HepG2 (cell line): ENCODE results near the gene TRIM67. TPM values are rescaled to one million over a fixed set of nuclear protein-coding genes. Genes with fewer than 3 reads are reported as not detected.

ENCODE experiments used
- ATAC-seq: fragments of 200-7000 bp; cut with Tn5 transposase; 3 replicates; pipeline ENCODE4 v1.9.1; 2020; ENCODE audit warnings: mild to moderate bottlenecking, moderate library complexity
- BruUV-seq: library from RNA; stranded (reverse); fragments of 400-500 nt; replicated peaks from 2 replicates; lab custom pipeline; 2021; lab: Mats Ljungman, UMichigan
- CTCF ChIA-PET: fragments of 300-600 bp; formaldehyde crosslinking; extraction: SDS; loops from one replicate; lab custom pipeline; 2021; ENCODE audit warnings: low total read pairs, inconsistent platforms, low intra/inter-chr PET ratio; lab: Yijun Ruan, JAX
- POLR2A ChIA-PET: fragments of 350-600 bp; sonication (Branson Sonifier 250); formaldehyde crosslinking; loops from one replicate; lab custom pipeline; 2020; ENCODE audit warnings: antibody characterized with exemption, inconsistent platforms; lab: Yijun Ruan, JAX
- DNase-seq: peaks from one replicate; pipeline ENCODE4 v3.0.0-alpha.2; 2015; ENCODE audit warnings: low spot score
- FAIRE-seq: peaks from 3 replicates; lab custom pipeline; 2011; peaks lifted over from hg19 to GRCh38; lab: Jason Lieb, UNC
- H2AFZ ChIP-seq: one replicate; pipeline ENCODE4 v1.6.1; 2011; ENCODE audit warnings: low read length, inconsistent platforms
- H3K27ac ChIP-seq: fragments of 300-600 bp; 3 replicates; pipeline ENCODE4 v1.8.0; 2011; ENCODE audit warnings: mixed run types, mild to moderate bottlenecking, mixed read lengths, low read length, inconsistent platforms; ENCODE audit not compliant: insufficient read depth; ENCODE audit errors: extremely low read length
- H3K27me3 ChIP-seq, 2 experiments: fragments of 200-600 bp in 1 of 2; 2 replicates in 1 of 2; 3 replicates in 1 of 2; pipeline versions ENCODE4 v1.6.0 to v1.8.0; 2011; ENCODE audit warnings: low read length in 2 of 2, mild to moderate bottlenecking in 2 of 2, moderate library complexity in 2 of 2, inconsistent platforms in 1 of 2; ENCODE audit not compliant: insufficient read depth in 2 of 2, control insufficient read depth in 1 of 2
- H3K36me3 ChIP-seq, 2 experiments: fragments of 200-600 bp in 1 of 2; replicated peaks in 1 of 2; 2 replicates in 1 of 2; 3 replicates in 1 of 2; pipeline versions ENCODE4 v1.5.1 to v1.8.0; 2011; ENCODE audit warnings: low read length in 2 of 2, inconsistent platforms in 1 of 2; ENCODE audit not compliant: insufficient read depth in 2 of 2, control insufficient read depth in 1 of 2
- H3K4me1 ChIP-seq: 2 replicates; pipeline ENCODE4 v1.5.1; 2012; ENCODE audit warnings: low read length, inconsistent platforms; ENCODE audit not compliant: insufficient read depth
- H3K4me2 ChIP-seq: 2 replicates; pipeline ENCODE4 v1.6.0; 2011; ENCODE audit warnings: low read depth, low read length, inconsistent platforms
- H3K4me3 ChIP-seq, 3 experiments: fragments of 200-600 bp in 1 of 3; sonication (generic), shearing (Covaris generic) in 1 of 3; replicated peaks in 1 of 3; 2 replicates each; pipeline ENCODE4 v1.5.1; 2011 to 2016; ENCODE audit warnings: low read length in 3 of 3, inconsistent platforms in 2 of 3, low read depth in 2 of 3, mild to moderate bottlenecking in 2 of 3, control low read depth in 1 of 3, mixed read lengths in 1 of 3; ENCODE audit not compliant: insufficient read depth in 1 of 3
- H3K79me2 ChIP-seq: one replicate; pipeline ENCODE4 v1.6.1; 2011; ENCODE audit warnings: low read length, inconsistent platforms; ENCODE audit not compliant: insufficient read depth
- H3K9ac ChIP-seq: 2 replicates; pipeline ENCODE4 v1.6.0; 2011; ENCODE audit warnings: mild to moderate bottlenecking, low read depth, low read length, inconsistent platforms; ENCODE audit not compliant: insufficient read depth
- H3K9me3 ChIP-seq: 2 replicates; pipeline ENCODE4 v1.5.1; 2012; ENCODE audit warnings: mild to moderate bottlenecking, low read length
- H4K20me1 ChIP-seq: 2 replicates; pipeline ENCODE4 v1.6.0; 2011; ENCODE audit warnings: inconsistent platforms, mild to moderate bottlenecking, low read length, moderate library complexity; ENCODE audit not compliant: insufficient read depth
- DMAP1 ChIP-seq: IDR thresholded peaks from 2 replicates; pipeline ENCODE4 v1.6.1; 2016
- HDAC2 ChIP-seq: sonication (generic); formaldehyde crosslinking; IDR thresholded peaks from 2 replicates; pipeline ENCODE4 v1.4.0; 2020; ENCODE audit warnings: missing genetic modification reagents
- KIAA2018 ChIP-seq: sonication (generic); formaldehyde crosslinking; IDR thresholded peaks from 2 replicates; pipeline ENCODE4 v1.5.0; 2020; ENCODE audit warnings: mild to moderate bottlenecking, missing genetic modification reagents, borderline replicate concordance
- MZF1 ChIP-seq: sonication (generic); formaldehyde crosslinking; IDR thresholded peaks from 2 replicates; pipeline ENCODE4 v1.8.1; 2023; ENCODE audit warnings: mild to moderate bottlenecking, missing genetic modification reagents, borderline replicate concordance
- NFE2 ChIP-seq: sonication (generic); formaldehyde crosslinking; IDR thresholded peaks from 2 replicates; pipeline ENCODE4 v1.4.0; 2020; ENCODE audit warnings: missing genetic modification reagents
- REXO4 ChIP-seq: sonication (generic); formaldehyde crosslinking; IDR thresholded peaks from 2 replicates; pipeline ENCODE4 v1.8.0; 2022; ENCODE audit warnings: missing genetic modification reagents, mild to moderate bottlenecking, borderline replicate concordance
- RXRB ChIP-seq: IDR thresholded peaks from 2 replicates; pipeline ENCODE4 v1.6.1; 2016; ENCODE audit warnings: borderline replicate concordance, missing genetic modification reagents, missing compliant biosample characterization
- SRSF4 ChIP-seq: fragments of 200-400 bp; formaldehyde crosslinking; IDR thresholded peaks from one replicate; pipeline ENCODE4 v1.6.1; 2018; ENCODE audit warnings: mild to moderate bottlenecking, low read depth, low read length, moderate library complexity; ENCODE audit not compliant: poor library complexity, severe bottlenecking
- THAP7 ChIP-seq: sonication (generic); formaldehyde crosslinking; IDR thresholded peaks from 2 replicates; pipeline ENCODE4 v1.8.1; 2023; ENCODE audit warnings: mild to moderate bottlenecking, missing genetic modification reagents
- ZFAT ChIP-seq: sonication (generic); formaldehyde crosslinking; conservative IDR thresholded peaks from 2 replicates; pipeline ENCODE4 v1.8.1; 2023; ENCODE audit warnings: missing genetic modification reagents, inconsistent platforms
- ZKSCAN1 ChIP-seq: fragments of 150-350 bp; IDR thresholded peaks from 2 replicates; pipeline ENCODE4 v1.6.1; 2014; ENCODE audit warnings: low read length
- ZNF761 ChIP-seq: sonication (generic); formaldehyde crosslinking; conservative IDR thresholded peaks from 2 replicates; pipeline ENCODE4 v1.4.0; 2020; ENCODE audit warnings: mild to moderate bottlenecking, missing genetic modification reagents
- ZSCAN25 ChIP-seq: sonication (generic); formaldehyde crosslinking; IDR thresholded peaks from 2 replicates; pipeline ENCODE4 v1.8.0; 2022; ENCODE audit warnings: mild to moderate bottlenecking, missing genetic modification reagents
- in situ Hi-C: cut with HindIII; loops from 2 replicates; pipeline ENCODE4 v1.10.0; 2017; ENCODE audit warnings: low pct_unique_long_range_greater_than_20kb; ENCODE audit not compliant: extremely low pct_ligation_motif_present
- intact Hi-C: fragments of 100-400 bp; cut with micrococcal nuclease; formaldehyde crosslinking; loops from one replicate; pipeline ENCODE4 v1.10.0; 2022; ENCODE audit not compliant: unreplicated experiment
- polyA plus RNA-seq, 8 experiments: library from polyadenylated mRNA; depleted of rRNA in 3 of 8; stranded (reverse) in 7 of 8; unstranded in 1 of 8; fragments of >200 nt; fragmentation: Illumina TruSeq in 4 of 8; extraction: Trizol in 4 of 8; gene quantifications; 2 replicates each; pipeline versions ENCODE4 v1.2.1 to v1.2.3, GENCODE V29; 2011 to 2016; ENCODE audit warnings: low read depth in 4 of 8, missing spikeins in 1 of 8, mixed read lengths in 1 of 8; ENCODE audit not compliant: insufficient read depth in 1 of 8
- total RNA-seq, 5 experiments: library from RNA; depleted of rRNA; stranded (reverse); fragments of >200 nt; fragmentation: Illumina TruSeq; extraction: Trizol; gene quantifications; 2 replicates each; pipeline ENCODE4 v1.2.3, GENCODE V29; 2016; ENCODE audit warnings: low read depth in 1 of 5

Gene TRIM67
- total and polyA plus RNA-seq, 2 of the 13 experiments (the other 11 are each of a cell fraction or from before 2014, with no cell fraction given), result not detected

GRCh38 chr1:231166398-231166797 is 4.5 kb downstream of the TRIM67 start:
- FAIRE-seq, result no peak
- Histone ChIP-seq H3K27me3 (peaks cover 0 to 12% of the 10 kb centered on the region in 2 experiments; a peak in 3 of 5 replicates), H4K20me1 (no peaks in the 10 kb centered on the region), H3K36me3 (no peaks in the 10 kb centered on the region), H3K9ac (no peak overlapping the region), H3K27ac (no peak overlapping the region), H3K4me3 (no peak overlapping the region), H3K4me2 (no peak overlapping the region), H2AFZ (no peak overlapping the region), H3K4me1 (peaks cover 12% of the 10 kb centered on the region), H3K9me3 (no peaks in the 10 kb centered on the region), H3K79me2 (no peaks in the 10 kb centered on the region)
- DNase-seq, result no peak
- BruUV-seq, result no TSS peak
- TF ChIP-seq RXRB (CRISPR knock-in tag), result no peak
- no peak for TF ChIP-seq DMAP1 (CRISPR knock-in tag)
- no peak for TF ChIP-seq HDAC2 (CRISPR knock-in tag)
- TF ChIP-seq MZF1 (CRISPR knock-in tag), result no peak
- TF ChIP-seq NFE2 (CRISPR knock-in tag), result no peak
- TF ChIP-seq REXO4 (CRISPR knock-in tag), result no peak
- TF ChIP-seq ZFAT (CRISPR knock-in tag), result no peak
- no peak for TF ChIP-seq ZSCAN25 (CRISPR knock-in tag)
- TF ChIP-seq ZKSCAN1, result no peak
- no peak for TF ChIP-seq KIAA2018 (CRISPR knock-in tag)
- no peak for TF ChIP-seq SRSF4
- TF ChIP-seq THAP7 (CRISPR knock-in tag), result no peak
- no peak for TF ChIP-seq ZNF761 (CRISPR knock-in tag)
- in situ Hi-C loops (no loop called here), intact Hi-C loops (no loop called here)
- CTCF ChIA-PET, result no interaction called here
- POLR2A ChIA-PET, result no interaction called here
- ATAC-seq, result no peak
